Measurements from ENCODE around the gene IL13RA1.
"Not testable (repeated sequence)": the region's sequence is repeated elsewhere in the genome, so short reads cannot be mapped to it uniquely, and the experiment has no call there.

Gene IL13RA1

GRCh38 chrX:118729042-118729652, 1.7 kb downstream of the IL13RA1 start:
- peak; percentile 41 for DNase-seq

- DNase-seq, result peak; percentile 17
These were observed 3.3 kb downstream of the IL13RA1 start for GRCh38 chrX:118730500-118731247.

- DNase-seq, result not testable (repeated sequence)
These were observed 5.1 kb downstream of the IL13RA1 start for GRCh38 chrX:118732551-118732950.

- DNase-seq, result no peak
These were observed 7.5 kb downstream of the IL13RA1 start for GRCh38 chrX:118734909-118735308.

- DNase-seq, result no peak
These were observed 9.1 kb downstream of the IL13RA1 start for GRCh38 chrX:118736394-118737010.

GRCh38 chrX:118739577-118739976, 12.2 kb downstream of the IL13RA1 start:
- no peak for DNase-seq

GRCh38 chrX:118740276-118740889, 13.0 kb downstream of the IL13RA1 start:
- no peak for DNase-seq

- no peak for DNase-seq
These were observed 14.8 kb downstream of the IL13RA1 start for GRCh38 chrX:118742176-118742575.

- DNase-seq, result peak; percentile 14
These were observed 18.2 kb downstream of the IL13RA1 start for GRCh38 chrX:118745570-118745969.

GRCh38 chrX:118751950-118752783, 24.8 kb downstream of the IL13RA1 start:
- no peak for DNase-seq

GRCh38 chrX:118755633-118756032, 28.2 kb downstream of the IL13RA1 start:
- no peak for DNase-seq

GRCh38 chrX:118756101-118756500, 28.7 kb downstream of the IL13RA1 start:
- DNase-seq, result no peak

- DNase-seq, result no peak
These were observed 31.1 kb downstream of the IL13RA1 start for GRCh38 chrX:118758511-118758910.

GRCh38 chrX:118760025-118760424, 32.6 kb downstream of the IL13RA1 start:
- no peak for DNase-seq

GRCh38 chrX:118761939-118762707, 34.7 kb downstream of the IL13RA1 start:
- DNase-seq, result peak; percentile 1

GRCh38 chrX:118763489-118763888, 36.1 kb downstream of the IL13RA1 start:
- no peak for DNase-seq

- no peak for DNase-seq
These were observed 36.7 kb downstream of the IL13RA1 start for GRCh38 chrX:118764122-118764521.

- no peak for DNase-seq
These were observed 42.8 kb downstream of the IL13RA1 start for GRCh38 chrX:118770133-118770760.

- no peak for DNase-seq
These were observed 44.6 kb downstream of the IL13RA1 start for GRCh38 chrX:118772051-118772450.

GRCh38 chrX:118773782-118774181, 46.4 kb downstream of the IL13RA1 start:
- DNase-seq, result no peak

GRCh38 chrX:118779581-118779980, 52.2 kb downstream of the IL13RA1 start:
- no peak for DNase-seq

Data from NCI-H69 (cell line).